Measurements from ENCODE around the gene PRR18. TPM values are rescaled to one million over a fixed set of nuclear protein-coding genes. Genes with fewer than 3 reads are reported as not detected.

PRR18 gene
- total and polyA plus RNA-seq, 4 donors: 0.29 to 2.8 (median 1.1) TPM

DNA sequence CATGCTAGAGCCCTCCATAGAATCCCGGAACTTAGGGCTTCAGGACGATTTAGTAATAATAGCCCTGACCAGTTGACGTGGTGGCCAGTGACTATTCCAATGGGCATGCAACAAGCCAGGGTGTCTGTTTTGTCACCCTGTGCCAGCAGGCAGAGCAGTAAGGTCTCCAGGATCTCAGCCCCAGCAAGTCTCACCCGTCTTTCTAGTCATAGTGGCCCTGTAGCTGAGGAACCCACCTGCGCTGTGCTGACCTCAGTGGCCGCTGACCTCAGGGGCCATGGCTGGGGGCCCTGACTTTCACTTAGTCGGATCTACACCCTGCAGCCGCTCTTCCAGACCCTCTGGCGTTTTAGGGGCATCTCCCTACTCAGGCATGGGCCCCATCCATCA is 36.8 kb downstream of the PRR18 start:
- Histone ChIP-seq H3K27me3 (ENCODE audit: control insufficient read depth in 4 of 4, insufficient read depth in 4 of 4, low read length in 3 of 4) (peaks cover 0 to 2% (median 0%) of the 10 kb centered on the region in 4 donors), H3K4me1 (ENCODE audit: control insufficient read depth in 4 of 4, insufficient read depth in 4 of 4, low read length in 3 of 4) (no peaks in the 10 kb centered on the region), H3K9ac (ENCODE audit: low read depth in 1 of 2, low read length in 2 of 2) (no peak overlapping the region), H3K4me3 (ENCODE audit: low read depth in 1 of 3, low read length in 3 of 3) (no peak overlapping the region), H3K27ac (ENCODE audit: low read depth in 1 of 2, low read length in 2 of 2) (no peak overlapping the region), H3K36me3 (ENCODE audit: control insufficient read depth in 4 of 4, insufficient read depth in 3 of 4, low read depth in 1 of 4, low read length in 3 of 4) (no peaks in the 10 kb centered on the region), H3K9me3 (ENCODE audit: control insufficient read depth in 4 of 4, low read length in 3 of 4) (no peaks in the 10 kb centered on the region)
- WGBS: 92% methylated on average over 9 of the region's 9 CpGs
- no peak for DNase-seq (ENCODE audit: low spot score)
- TF ChIP-seq, protein P1, sequence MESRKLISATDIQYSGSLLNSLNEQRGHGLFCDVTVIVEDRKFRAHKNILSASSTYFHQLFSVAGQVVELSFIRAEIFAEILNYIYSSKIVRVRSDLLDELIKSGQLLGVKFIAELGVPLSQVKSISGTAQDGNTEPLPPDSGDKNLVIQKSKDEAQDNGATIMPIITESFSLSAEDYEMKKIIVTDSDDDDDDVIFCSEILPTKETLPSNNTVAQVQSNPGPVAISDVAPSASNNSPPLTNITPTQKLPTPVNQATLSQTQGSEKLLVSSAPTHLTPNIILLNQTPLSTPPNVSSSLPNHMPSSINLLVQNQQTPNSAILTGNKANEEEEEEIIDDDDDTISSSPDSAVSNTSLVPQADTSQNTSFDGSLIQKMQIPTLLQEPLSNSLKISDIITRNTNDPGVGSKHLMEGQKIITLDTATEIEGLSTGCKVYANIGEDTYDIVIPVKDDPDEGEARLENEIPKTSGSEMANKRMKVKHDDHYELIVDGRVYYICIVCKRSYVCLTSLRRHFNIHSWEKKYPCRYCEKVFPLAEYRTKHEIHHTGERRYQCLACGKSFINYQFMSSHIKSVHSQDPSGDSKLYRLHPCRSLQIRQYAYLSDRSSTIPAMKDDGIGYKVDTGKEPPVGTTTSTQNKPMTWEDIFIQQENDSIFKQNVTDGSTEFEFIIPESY (IDR thresholded peaks at IDR 0.05): no peak
- TF ChIP-seq, protein P2, sequence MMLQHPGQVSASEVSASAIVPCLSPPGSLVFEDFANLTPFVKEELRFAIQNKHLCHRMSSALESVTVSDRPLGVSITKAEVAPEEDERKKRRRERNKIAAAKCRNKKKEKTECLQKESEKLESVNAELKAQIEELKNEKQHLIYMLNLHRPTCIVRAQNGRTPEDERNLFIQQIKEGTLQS (IDR thresholded peaks at IDR 0.05): no peak
- TF ChIP-seq NR2F2 (IDR thresholded peaks at IDR 0.05) (no peak), HNF4G (IDR thresholded peaks at IDR 0.05) (no peak)

DNA sequence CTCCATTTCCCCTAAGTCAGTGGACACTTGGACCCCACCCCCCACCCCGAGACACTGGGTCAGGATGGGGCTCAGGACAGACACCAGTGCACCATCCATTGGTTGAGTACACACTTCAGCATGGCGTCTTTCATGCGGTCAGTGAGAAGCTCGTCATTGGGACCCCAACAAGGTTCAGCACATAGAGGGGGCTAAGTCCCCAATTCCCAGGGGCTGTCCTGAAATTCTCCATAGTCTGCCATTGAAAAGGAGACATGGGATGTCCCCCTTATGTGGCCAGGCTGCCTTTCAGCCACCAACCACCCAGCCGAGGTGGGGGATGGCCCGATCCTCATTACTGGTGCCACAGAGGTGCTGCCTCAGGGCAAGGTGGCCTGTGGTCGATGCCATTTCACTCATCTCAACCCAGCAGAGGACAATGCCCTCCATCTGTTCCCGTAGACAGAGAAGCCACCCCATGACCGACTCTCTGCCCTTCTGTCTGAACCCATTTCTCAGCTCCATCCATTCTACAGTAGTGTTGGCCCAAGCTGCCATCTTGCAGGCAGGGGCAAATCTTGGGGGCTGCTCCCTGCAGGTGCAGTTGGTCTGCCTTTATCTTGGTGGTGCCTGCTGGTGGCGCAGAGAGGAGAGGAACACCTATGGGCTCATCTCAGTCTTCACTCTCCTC is 37.4 kb downstream of the PRR18 start:
- Histone ChIP-seq H3K27ac (ENCODE audit: low read depth in 1 of 2, low read length in 2 of 2) (no peak overlapping the region), H3K9me3 (ENCODE audit: control insufficient read depth in 4 of 4, low read length in 3 of 4) (no peaks in the 10 kb centered on the region), H3K4me1 (ENCODE audit: control insufficient read depth in 4 of 4, insufficient read depth in 4 of 4, low read length in 3 of 4) (no peaks in the 10 kb centered on the region), H3K4me3 (ENCODE audit: low read depth in 1 of 3, low read length in 3 of 3) (no peak overlapping the region), H3K36me3 (ENCODE audit: control insufficient read depth in 4 of 4, insufficient read depth in 3 of 4, low read depth in 1 of 4, low read length in 3 of 4) (no peaks in the 10 kb centered on the region), H3K27me3 (ENCODE audit: control insufficient read depth in 4 of 4, insufficient read depth in 4 of 4, low read length in 3 of 4) (peaks cover 0 to 2% (median 0%) of the 10 kb centered on the region in 4 donors), H3K9ac (ENCODE audit: low read depth in 1 of 2, low read length in 2 of 2) (no peak overlapping the region)
- 85% methylated on average over 10 of the region's 10 CpGs for WGBS
- TF ChIP-seq YY1 (IDR thresholded peaks at IDR 0.05) (no peak), EGR1 (IDR thresholded peaks at IDR 0.05; ENCODE audit: low read depth in 2 of 2) (no peak), FOXA2 (IDR thresholded peaks at IDR 0.05) (no peak), HNF4A (conservative IDR thresholded peaks at IDR 0.05) (no peak), JUND (IDR thresholded peaks at IDR 0.05) (no peak), SP1 (IDR thresholded peaks at IDR 0.05) (no peak), RAD21 (IDR thresholded peaks at IDR 0.05) (no peak), RXRA (IDR thresholded peaks at IDR 0.05) (no peak), HNF4G (IDR thresholded peaks at IDR 0.05) (no peak)
- TF ChIP-seq, protein P3, sequence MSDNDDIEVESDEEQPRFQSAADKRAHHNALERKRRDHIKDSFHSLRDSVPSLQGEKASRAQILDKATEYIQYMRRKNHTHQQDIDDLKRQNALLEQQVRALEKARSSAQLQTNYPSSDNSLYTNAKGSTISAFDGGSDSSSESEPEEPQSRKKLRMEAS (IDR thresholded peaks at IDR 0.05): no peak
- TF ChIP-seq, protein P4, sequence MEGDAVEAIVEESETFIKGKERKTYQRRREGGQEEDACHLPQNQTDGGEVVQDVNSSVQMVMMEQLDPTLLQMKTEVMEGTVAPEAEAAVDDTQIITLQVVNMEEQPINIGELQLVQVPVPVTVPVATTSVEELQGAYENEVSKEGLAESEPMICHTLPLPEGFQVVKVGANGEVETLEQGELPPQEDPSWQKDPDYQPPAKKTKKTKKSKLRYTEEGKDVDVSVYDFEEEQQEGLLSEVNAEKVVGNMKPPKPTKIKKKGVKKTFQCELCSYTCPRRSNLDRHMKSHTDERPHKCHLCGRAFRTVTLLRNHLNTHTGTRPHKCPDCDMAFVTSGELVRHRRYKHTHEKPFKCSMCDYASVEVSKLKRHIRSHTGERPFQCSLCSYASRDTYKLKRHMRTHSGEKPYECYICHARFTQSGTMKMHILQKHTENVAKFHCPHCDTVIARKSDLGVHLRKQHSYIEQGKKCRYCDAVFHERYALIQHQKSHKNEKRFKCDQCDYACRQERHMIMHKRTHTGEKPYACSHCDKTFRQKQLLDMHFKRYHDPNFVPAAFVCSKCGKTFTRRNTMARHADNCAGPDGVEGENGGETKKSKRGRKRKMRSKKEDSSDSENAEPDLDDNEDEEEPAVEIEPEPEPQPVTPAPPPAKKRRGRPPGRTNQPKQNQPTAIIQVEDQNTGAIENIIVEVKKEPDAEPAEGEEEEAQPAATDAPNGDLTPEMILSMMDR (IDR thresholded peaks at IDR 0.05; ENCODE audit: low read depth, low read length, missing input control): no peak
- TF ChIP-seq, protein P1 (IDR thresholded peaks at IDR 0.05): no peak
- TF ChIP-seq, protein P2 (IDR thresholded peaks at IDR 0.05): no peak
- no peak for DNase-seq (ENCODE audit: low spot score)
